D721Med (cell line): ENCODE data around the gene SDK1.

Source experiments
- DNase-seq: peaks from one replicate; pipeline ENCODE4 v3.0.0; 2011; ENCODE audit warnings: low spot score; ENCODE audit not compliant: insufficient read length
- FAIRE-seq: peaks from 2 replicates; lab custom pipeline; 2011; peaks lifted over from hg19 to GRCh38; lab: Jason Lieb, UNC
- TF ChIP-seq, protein P1 (sequence below): IDR thresholded peaks from 2 replicates; pipeline ENCODE4 v1.5.1; 2012; ENCODE audit warnings: mild to moderate bottlenecking, control low read depth; ENCODE audit not compliant: insufficient read depth; ENCODE audit errors: missing control alignments

The SDK1 gene

DNA sequence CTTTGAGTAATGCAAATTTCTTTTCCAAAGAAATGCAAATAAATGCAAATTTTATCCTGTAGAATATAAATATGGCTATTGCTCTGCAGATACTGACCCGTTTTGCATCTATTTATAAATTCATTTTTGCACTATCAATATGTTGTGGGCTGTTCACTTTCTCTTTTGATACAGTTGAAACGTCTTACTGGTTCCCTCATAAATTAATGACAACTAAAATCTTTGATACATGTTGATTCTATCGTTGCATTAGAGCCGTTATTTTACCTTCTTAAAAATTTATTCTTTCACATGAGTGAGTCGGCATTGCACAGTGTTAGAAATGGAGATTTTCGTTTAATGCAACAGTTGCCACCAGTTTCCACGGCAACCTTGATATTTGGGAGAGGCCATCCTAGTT is 691.8 kb downstream of the SDK1 start:
- DNase-seq: no peak
- FAIRE-seq: no peak
- TF ChIP-seq, protein P1, sequence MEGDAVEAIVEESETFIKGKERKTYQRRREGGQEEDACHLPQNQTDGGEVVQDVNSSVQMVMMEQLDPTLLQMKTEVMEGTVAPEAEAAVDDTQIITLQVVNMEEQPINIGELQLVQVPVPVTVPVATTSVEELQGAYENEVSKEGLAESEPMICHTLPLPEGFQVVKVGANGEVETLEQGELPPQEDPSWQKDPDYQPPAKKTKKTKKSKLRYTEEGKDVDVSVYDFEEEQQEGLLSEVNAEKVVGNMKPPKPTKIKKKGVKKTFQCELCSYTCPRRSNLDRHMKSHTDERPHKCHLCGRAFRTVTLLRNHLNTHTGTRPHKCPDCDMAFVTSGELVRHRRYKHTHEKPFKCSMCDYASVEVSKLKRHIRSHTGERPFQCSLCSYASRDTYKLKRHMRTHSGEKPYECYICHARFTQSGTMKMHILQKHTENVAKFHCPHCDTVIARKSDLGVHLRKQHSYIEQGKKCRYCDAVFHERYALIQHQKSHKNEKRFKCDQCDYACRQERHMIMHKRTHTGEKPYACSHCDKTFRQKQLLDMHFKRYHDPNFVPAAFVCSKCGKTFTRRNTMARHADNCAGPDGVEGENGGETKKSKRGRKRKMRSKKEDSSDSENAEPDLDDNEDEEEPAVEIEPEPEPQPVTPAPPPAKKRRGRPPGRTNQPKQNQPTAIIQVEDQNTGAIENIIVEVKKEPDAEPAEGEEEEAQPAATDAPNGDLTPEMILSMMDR: no peak

DNA sequence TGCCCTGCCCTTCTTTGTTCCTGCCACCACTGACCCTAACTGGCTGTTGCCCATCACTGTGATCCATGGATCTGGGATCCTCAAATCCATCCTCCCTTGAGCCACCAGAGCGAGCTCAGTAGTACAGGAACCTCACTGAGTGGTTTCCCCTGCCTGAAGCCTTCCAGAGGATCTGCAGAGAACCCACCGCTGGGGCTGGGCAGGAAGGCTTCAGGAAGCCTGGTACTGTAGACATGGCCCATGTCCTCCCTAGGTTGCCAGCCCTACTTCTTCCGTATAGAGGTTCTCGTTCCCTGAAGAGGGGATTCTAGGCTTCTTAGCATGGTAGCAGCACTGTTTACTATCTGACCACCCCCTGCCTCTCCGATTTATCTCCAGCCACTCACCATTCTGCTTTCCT is 693.7 kb downstream of the SDK1 start:
- TF ChIP-seq, protein P1: no peak
- no peak for FAIRE-seq
- no peak for DNase-seq

DNA sequence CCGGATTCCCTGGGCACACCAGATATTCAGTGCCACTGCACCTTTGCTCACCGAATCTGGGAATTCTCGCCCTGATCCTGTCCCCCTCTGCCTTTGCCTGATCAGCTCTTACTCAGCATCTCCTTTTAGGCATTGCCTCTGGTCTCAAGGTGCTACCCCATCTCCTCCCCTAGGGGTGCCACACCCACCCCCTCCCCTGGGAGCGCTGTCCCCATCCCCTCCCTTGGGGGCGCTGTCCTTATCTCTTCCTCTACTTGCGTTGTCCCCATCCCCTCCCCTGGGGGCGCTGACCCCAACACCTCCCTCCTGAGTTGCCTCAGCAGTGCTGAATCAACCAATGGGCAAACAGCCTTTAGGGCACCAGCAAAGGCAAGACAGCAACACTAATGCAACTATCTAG is 694.1 kb downstream of the SDK1 start:
- FAIRE-seq (no peak), DNase-seq (no peak)
- TF ChIP-seq, protein P1: no peak

DNA sequence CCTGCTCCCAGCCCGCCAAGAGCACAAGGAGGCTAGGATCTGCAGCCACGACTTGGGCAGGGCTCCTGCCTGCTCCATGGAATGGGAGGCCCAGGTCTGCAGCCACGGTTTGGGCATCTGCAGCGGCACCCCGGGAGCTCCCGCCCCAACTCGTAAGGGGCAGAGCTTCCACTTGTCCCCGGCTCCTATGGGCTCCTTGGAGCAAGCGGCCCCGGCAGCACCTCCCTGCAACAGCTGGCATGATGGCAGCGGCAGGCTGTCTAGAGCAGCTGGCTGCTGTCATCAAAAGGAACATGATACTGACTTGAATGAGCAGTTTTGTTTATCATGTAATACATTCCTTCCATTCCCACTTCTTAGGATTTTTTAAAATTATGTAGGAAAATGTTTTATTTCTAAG is 697.0 kb downstream of the SDK1 start:
- FAIRE-seq: no peak
- no peak for DNase-seq
- TF ChIP-seq, protein P1: no peak

DNA sequence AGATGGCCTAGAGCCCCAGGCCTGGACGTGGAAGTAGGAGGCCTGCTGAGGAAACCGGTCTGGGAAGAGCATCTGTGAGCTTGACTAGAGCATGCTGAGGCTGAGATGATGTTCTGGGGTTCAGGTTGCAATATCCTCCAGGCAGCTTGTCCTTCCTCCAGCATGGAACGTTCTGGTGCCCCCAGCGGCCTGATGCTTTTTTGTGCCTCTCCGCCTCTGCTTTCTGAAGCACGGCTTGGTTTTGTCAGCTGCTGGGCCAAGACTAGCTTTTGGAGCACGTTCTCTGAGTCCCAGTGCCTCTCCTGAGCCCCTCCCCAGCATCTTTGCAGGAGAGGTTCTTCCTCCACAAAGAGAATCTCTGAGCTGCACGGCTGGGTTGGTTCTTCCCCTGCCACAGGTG is 699.1 kb downstream of the SDK1 start:
- DNase-seq (no peak), FAIRE-seq (no peak)
- TF ChIP-seq, protein P1: no peak

DNA sequence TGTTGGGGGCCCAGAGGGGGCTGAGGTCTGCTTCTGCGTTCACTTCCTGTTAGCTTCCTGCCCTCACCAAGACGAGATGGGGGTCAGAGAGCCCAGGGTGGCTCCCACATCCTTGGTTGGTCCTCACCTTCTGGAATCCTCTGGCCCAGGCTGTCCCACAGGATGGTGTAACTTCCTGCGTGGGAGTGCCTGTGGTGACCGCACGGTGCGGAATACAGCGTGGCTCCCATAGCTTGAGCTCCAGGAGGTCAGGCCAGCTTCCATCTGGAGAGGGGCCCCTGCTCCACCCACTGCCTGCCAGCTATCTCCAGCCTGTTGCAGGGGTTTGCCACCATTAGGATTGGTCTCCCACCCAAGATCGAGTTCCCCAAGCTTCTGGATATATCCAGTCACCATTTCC is 699.9 kb downstream of the SDK1 start:
- TF ChIP-seq, protein P1: no peak
- no peak for FAIRE-seq
- DNase-seq: no peak

DNA sequence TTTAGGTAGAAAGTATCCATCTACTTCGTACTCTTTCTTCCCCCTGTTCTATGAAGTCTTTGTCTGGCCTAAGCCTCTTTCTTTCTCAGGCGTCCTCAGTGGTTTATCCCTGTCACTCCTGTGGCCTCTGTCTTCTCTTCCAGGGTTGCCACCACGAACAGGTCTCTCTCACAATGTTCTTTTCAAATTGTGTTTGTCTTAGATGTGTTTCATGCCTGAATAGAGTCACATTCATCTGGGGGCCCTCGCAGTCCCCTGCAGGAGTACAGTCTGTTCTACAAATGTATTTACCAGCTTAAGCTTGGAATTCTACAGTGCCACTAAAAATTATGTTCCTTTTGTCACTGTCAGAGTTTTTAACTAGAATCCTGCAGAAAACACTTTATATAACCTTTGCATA is 700.7 kb downstream of the SDK1 start:
- no peak for DNase-seq
- TF ChIP-seq, protein P1: no peak
- FAIRE-seq: no peak
